ENCODE measurements around the gene ACKR2. TPM values are rescaled to one million over a fixed set of nuclear protein-coding genes. Genes with fewer than 3 reads are reported as not detected.

The ACKR2 gene
- total RNA-seq, 1 experiment from 2014 or later: 0.61 TPM

DNA sequence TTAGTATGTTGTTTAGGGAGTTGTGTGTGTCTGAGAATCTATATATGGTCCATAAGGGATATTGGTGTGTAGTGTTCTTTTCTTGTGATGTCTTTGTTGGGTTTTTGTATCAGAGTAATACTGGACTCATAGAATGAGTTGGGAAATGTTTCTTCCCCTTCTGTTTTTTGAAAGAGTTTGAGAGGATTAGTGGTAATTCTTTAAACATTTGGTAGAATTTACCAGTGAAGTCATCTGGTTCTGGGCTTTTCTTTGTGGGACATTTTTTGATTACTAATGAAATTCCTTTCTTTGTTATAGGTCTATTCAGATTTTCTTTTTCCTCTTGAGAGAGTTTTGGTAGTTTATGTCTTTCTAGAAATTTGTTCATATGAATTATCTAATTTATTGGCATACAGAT, 16.9 kb downstream of the ACKR2 start:
- ChIA-PET CTCF (interaction anchor here (1.5 kb wide), 1 partner anchor 13 kb away, joined by 8 read pairs; no protein-coding TSS in a partner anchor), POLR2A (interaction anchor here (0.7 kb wide), 1 partner anchor 42 kb away, joined by 4 read pairs; no protein-coding TSS in a partner anchor)
- H3K36me3 Mint-ChIP-seq (ENCODE audit: insufficient read depth, unreplicated experiment): no peaks in the 10 kb centered on the region
- H3K4me3 Mint-ChIP-seq (ENCODE audit: unreplicated experiment): no peak overlapping the region
- DNase-seq (ENCODE audit: unreplicated experiment): no peak
- peaks cover 67% of the 10 kb centered on the region for H3K4me1 Mint-ChIP-seq (ENCODE audit: insufficient read depth, unreplicated experiment)
- no peak overlapping the region for H3K27ac Mint-ChIP-seq (ENCODE audit: low read depth, unreplicated experiment)
- no peak for TF ChIP-seq CTCF (IDR thresholded peaks at IDR 0.05; ENCODE audit: unreplicated experiment)
- intact Hi-C loops (cut with micrococcal nuclease): no loop called here
- H3K9me3 Mint-ChIP-seq (ENCODE audit: unreplicated experiment): no peaks in the 10 kb centered on the region
- no TSS peak for BruUV-seq (replicated peaks)
- no peaks in the 10 kb centered on the region for H3K27me3 Mint-ChIP-seq (ENCODE audit: insufficient read depth, unreplicated experiment)

DNA sequence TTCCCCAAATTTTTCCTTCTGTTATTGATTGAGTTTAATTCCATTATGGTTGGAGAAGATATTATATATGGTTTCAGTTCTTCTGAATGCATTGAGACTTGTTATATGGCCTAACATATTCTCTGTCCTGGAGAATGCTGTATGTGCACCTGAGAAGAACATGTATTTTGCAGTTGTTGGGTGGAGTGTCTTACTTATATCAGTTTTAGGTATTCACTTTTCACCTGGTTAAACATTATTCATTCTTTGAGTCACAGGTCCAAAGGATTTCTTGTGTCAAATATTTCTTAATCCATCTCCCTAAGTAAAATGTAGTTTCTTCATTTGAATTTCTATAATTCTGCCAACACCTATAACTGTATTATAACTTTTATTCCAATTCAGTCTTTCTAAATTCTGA, 17.8 kb downstream of the ACKR2 start:
- CTCF ChIA-PET: no interaction called here
- intact Hi-C loops (cut with micrococcal nuclease): no loop called here
- H3K27ac Mint-ChIP-seq (ENCODE audit: low read depth, unreplicated experiment): no peak overlapping the region
- H3K4me3 Mint-ChIP-seq (ENCODE audit: unreplicated experiment): no peak overlapping the region
- DNase-seq (ENCODE audit: unreplicated experiment): no peak
- H3K27me3 Mint-ChIP-seq (ENCODE audit: insufficient read depth, unreplicated experiment): no peaks in the 10 kb centered on the region
- no peak for TF ChIP-seq CTCF (IDR thresholded peaks at IDR 0.05; ENCODE audit: unreplicated experiment)
- POLR2A ChIA-PET: no interaction called here
- BruUV-seq (replicated peaks): no TSS peak
- no peaks in the 10 kb centered on the region for H3K36me3 Mint-ChIP-seq (ENCODE audit: insufficient read depth, unreplicated experiment)
- H3K4me1 Mint-ChIP-seq (ENCODE audit: insufficient read depth, unreplicated experiment): peaks cover 72% of the 10 kb centered on the region
- no peaks in the 10 kb centered on the region for H3K9me3 Mint-ChIP-seq (ENCODE audit: unreplicated experiment)

GRCh38 chr3:42827654-42828053, 18.4 kb downstream of the ACKR2 start:
- no TSS peak for BruUV-seq (replicated peaks)
- ChIA-PET POLR2A (interaction anchor here (0.8 to 1.1 kb wide), 2 partner anchors 24 to 48 kb away, joined by 5 to 10 read pairs; partner anchors contain the start of gene HIGD1A), CTCF (interaction anchor here (0.6 to 0.8 kb wide), 2 partner anchors 45 to 48 kb away, joined by 3 to 7 read pairs; no protein-coding TSS in a partner anchor)
- Mint-ChIP-seq H3K27me3 (ENCODE audit: insufficient read depth, unreplicated experiment) (no peaks in the 10 kb centered on the region), H3K9me3 (ENCODE audit: unreplicated experiment) (no peaks in the 10 kb centered on the region), H3K4me1 (ENCODE audit: insufficient read depth, unreplicated experiment) (peaks cover 69% of the 10 kb centered on the region), H3K27ac (ENCODE audit: low read depth, unreplicated experiment) (no peak overlapping the region), H3K36me3 (ENCODE audit: insufficient read depth, unreplicated experiment) (no peaks in the 10 kb centered on the region), H3K4me3 (ENCODE audit: unreplicated experiment) (no peak overlapping the region)
- DNase-seq (ENCODE audit: unreplicated experiment): no peak
- TF ChIP-seq CTCF (IDR thresholded peaks at IDR 0.05; ENCODE audit: unreplicated experiment): no peak
- intact Hi-C loops (cut with micrococcal nuclease): no loop called here

GRCh38 chr3:42829083-42829627, 19.9 kb downstream of the ACKR2 start:
- peaks cover 58% of the 10 kb centered on the region for H3K4me1 Mint-ChIP-seq (ENCODE audit: insufficient read depth, unreplicated experiment)
- DNase-seq (ENCODE audit: unreplicated experiment): peak; percentile 62
- no peaks in the 10 kb centered on the region for H3K9me3 Mint-ChIP-seq (ENCODE audit: unreplicated experiment)
- intact Hi-C loops (cut with micrococcal nuclease): no loop called here
- no peak for TF ChIP-seq CTCF (IDR thresholded peaks at IDR 0.05; ENCODE audit: unreplicated experiment)
- H3K27ac Mint-ChIP-seq (ENCODE audit: low read depth, unreplicated experiment): peak overlapping the region; percentile 28
- H3K27me3 Mint-ChIP-seq (ENCODE audit: insufficient read depth, unreplicated experiment): no peaks in the 10 kb centered on the region
- ChIA-PET CTCF (interaction anchor here (0.7 to 1.3 kb wide), 9 partner anchors 10 to 287 kb away, joined by 3 to 20 read pairs (median 4); no protein-coding TSS in a partner anchor), POLR2A (interaction anchor here (0.6 to 1.2 kb wide), 3 partner anchors 12 to 50 kb away, joined by 3 to 13 read pairs (median 8); partner anchors contain the start of gene HIGD1A)
- BruUV-seq (replicated peaks): no TSS peak
- H3K4me3 Mint-ChIP-seq (ENCODE audit: unreplicated experiment): no peak overlapping the region
- no peaks in the 10 kb centered on the region for H3K36me3 Mint-ChIP-seq (ENCODE audit: insufficient read depth, unreplicated experiment)

Measured in MCF 10A (cell line).